Stimulated activated CD8-positive, alpha-beta memory T cell treated with anti-CD3 and anti-CD28 coated beads, Interleukin-4, amount 100 ng/mL, for 1 hour (primary cell): Measurements from ENCODE around the gene NDE1.

Source experiments
- DNase-seq, 2 donors: peaks; one replicate each; pipeline ENCODE4 v3.0.0-alpha.2; 2020; ENCODE audit warnings: low read depth in 2 of 2, low spot score in 1 of 2

NDE1 gene

GRCh38 chr16:15735610-15736009, 85.6 kb downstream of the NDE1 start:
- no peak for DNase-seq

- no peak for DNase-seq
Measured at GRCh38 chr16:15736529-15736928, 86.5 kb downstream of the NDE1 start.

GRCh38 chr16:15737140-15737644, 87.1 kb downstream of the NDE1 start:
- no peak for DNase-seq

GRCh38 chr16:15739464-15739863, 89.4 kb downstream of the NDE1 start:
- DNase-seq, result no peak

GRCh38 chr16:15739950-15740349, 89.9 kb downstream of the NDE1 start:
- no peak for DNase-seq

GRCh38 chr16:15741207-15741871, 91.3 kb downstream of the NDE1 start:
- no peak for DNase-seq

GRCh38 chr16:15742716-15743115, 92.7 kb downstream of the NDE1 start:
- DNase-seq, result no peak

GRCh38 chr16:15743657-15744056, 93.6 kb downstream of the NDE1 start:
- DNase-seq, result no peak

- DNase-seq, result no peak
Measured at GRCh38 chr16:15746332-15746731, 96.3 kb downstream of the NDE1 start.

- no peak for DNase-seq
Measured at GRCh38 chr16:15747937-15748336, 97.9 kb downstream of the NDE1 start.

GRCh38 chr16:15748654-15749053, 98.6 kb downstream of the NDE1 start:
- no peak for DNase-seq

- no peak for DNase-seq
Measured at GRCh38 chr16:15749371-15749770, 99.3 kb downstream of the NDE1 start.

GRCh38 chr16:15749985-15750384, 99.9 kb downstream of the NDE1 start:
- no peak for DNase-seq

GRCh38 chr16:15751940-15752339, 101.9 kb downstream of the NDE1 start:
- no peak for DNase-seq

GRCh38 chr16:15752717-15753488, 102.9 kb downstream of the NDE1 start:
- no peak for DNase-seq

GRCh38 chr16:15754821-15755534, 104.9 kb downstream of the NDE1 start:
- DNase-seq, result no peak

GRCh38 chr16:15757077-15757386, 107.0 kb downstream of the NDE1 start:
- no peak for DNase-seq

GRCh38 chr16:15757630-15758251, 107.7 kb downstream of the NDE1 start:
- no peak for DNase-seq

GRCh38 chr16:15759070-15759469, 109.0 kb downstream of the NDE1 start:
- DNase-seq, result no peak

GRCh38 chr16:15760129-15760528, 110.1 kb downstream of the NDE1 start:
- no peak for DNase-seq

- DNase-seq, result no peak
Measured at GRCh38 chr16:15764112-15764511, 114.1 kb downstream of the NDE1 start.

- no peak for DNase-seq
Measured at GRCh38 chr16:15765116-15765515, 115.1 kb downstream of the NDE1 start.
